Transverse colon (tissue), 4 donors: ENCODE data around the gene RABGAP1. TPM values are rescaled to one million over a fixed set of nuclear protein-coding genes. Genes with fewer than 3 reads are reported as not detected.

ENCODE experiments used
- DNase-seq: peaks from one replicate; pipeline ENCODE4 v3.0.0-alpha.2; 2019
- H3K27ac ChIP-seq, 4 donors: fragments of 200-600 bp; sonication (generic); 2 replicates each; pipeline ENCODE4 v1.5.1; 2016 to 2018; ENCODE audit warnings: inconsistent platforms in 4 of 4
- H3K27me3 ChIP-seq: fragments of 200-600 bp; sonication (generic); 2 replicates; pipeline ENCODE4 v1.5.1; 2017; ENCODE audit warnings: inconsistent platforms
- H3K36me3 ChIP-seq, 4 donors: fragments of 200-600 bp; sonication (generic); 2 replicates each; pipeline ENCODE4 v1.5.1; 2017 to 2019; ENCODE audit warnings: inconsistent platforms in 4 of 4
- H3K4me1 ChIP-seq, 4 donors: fragments of 200-600 bp; sonication (generic); 2 replicates each; pipeline ENCODE4 v1.5.1; 2017 to 2020; ENCODE audit warnings: inconsistent platforms in 4 of 4
- H3K4me3 ChIP-seq, 4 donors: fragments of 200-600 bp; sonication (generic); 1 replicate in 1 of 4; 2 replicates in 3 of 4; pipeline versions ENCODE4 v1.5.1 to v1.6.1; 2017 to 2019; ENCODE audit warnings: inconsistent platforms in 4 of 4
- H3K9me3 ChIP-seq, 2 donors: fragments of 200-600 bp; sonication (generic); 2 replicates each; pipeline ENCODE4 v1.5.1; 2017 to 2019; ENCODE audit warnings: inconsistent platforms in 2 of 2
- EP300 ChIP-seq: sonication (generic); formaldehyde crosslinking; IDR thresholded peaks from one replicate; pipeline ENCODE4 v1.6.1; 2017; ENCODE audit warnings: antibody characterized with exemption, low read depth
- POLR2A ChIP-seq: fragments of 450-650 bp; IDR thresholded peaks from one replicate; pipeline ENCODE4 v1.6.1; 2016; ENCODE audit warnings: antibody characterized with exemption, mild to moderate bottlenecking, moderate library complexity
- POLR2AphosphoS5 ChIP-seq, 3 donors: sonication (generic); formaldehyde crosslinking; IDR thresholded peaks; one replicate each; pipeline ENCODE4 v1.6.1; 2016; ENCODE audit warnings: antibody characterized with exemption in 3 of 3
- WGBS, 2 donors: methylation state at CpG; one replicate each; pipeline ENCODE4 v1.1.5; 2018; ENCODE audit warnings: low coverage in 1 of 2; 5-methylcytosine and 5-hydroxymethylcytosine counted together
- in situ Hi-C, 4 donors: fragments of 200-750 bp; cut with MboI; loops; one replicate each; pipeline versions ENCODE4 v1.15.0 to v1.15.1; 2017; ENCODE audit warnings: low sequenced_read_pairs in 3 of 4, low pct_ligation_motif_present in 1 of 4, low pct_unique_long_range_greater_than_20kb in 1 of 4
- intact Hi-C: fragments of 100-400 bp; cut with DNase I; formaldehyde crosslinking; loops from one replicate; pipeline ENCODE4 v1.15.1; 2023; ENCODE audit warnings: low total_unique reads
- total RNA-seq, 4 donors: library from RNA; depleted of rRNA; stranded (reverse); fragments of >200 nt; gene quantifications; one replicate each; pipeline ENCODE4 v1.1.0, GENCODE V29; 2016
- TF ChIP-seq, protein P1 (sequence below), 5 experiments: fragments of 200-600 bp in 3 of 5; fragments of 450-650 bp in 2 of 5; sonication (generic) in 3 of 5; IDR thresholded peaks; 1 replicate in 2 of 5; 2 replicates in 3 of 5; pipeline ENCODE4 v1.5.1; 2016 to 2017; ENCODE audit warnings: antibody characterized with exemption in 5 of 5, inconsistent platforms in 3 of 5, mild to moderate bottlenecking in 2 of 5, moderate library complexity in 1 of 5

Gene RABGAP1
- total RNA-seq, 4 donors from 2014 or later: 56.1 to 114 (median 88.9) TPM

DNA sequence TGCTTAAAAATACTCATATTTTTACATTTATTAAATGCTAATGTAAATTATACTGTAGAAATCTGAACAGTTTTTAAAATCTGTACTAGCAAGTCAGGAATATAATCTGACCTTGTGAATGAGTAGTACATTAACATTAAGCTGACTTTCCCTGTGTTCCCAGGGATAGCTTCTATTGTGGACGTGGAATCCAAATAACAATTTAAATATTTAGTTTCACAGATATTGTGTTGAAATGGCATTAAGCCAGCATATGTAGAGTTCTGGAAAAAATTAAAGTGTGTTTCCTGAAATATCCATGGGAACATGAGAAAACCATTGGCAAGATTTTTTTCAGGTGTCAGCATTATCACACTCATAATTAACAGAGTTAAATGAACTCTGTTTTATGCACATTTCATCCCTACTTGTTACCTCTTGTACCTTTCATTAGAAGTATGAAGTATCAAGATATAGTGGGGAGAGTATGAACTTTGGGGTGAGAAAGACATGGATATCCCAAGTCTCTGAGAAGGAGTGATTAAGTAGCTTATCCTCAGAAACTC is 5.7 kb downstream of the RABGAP1 start:
- Histone ChIP-seq H3K9me3 (no peaks in the 10 kb centered on the region), H3K4me1 (peaks cover 41 to 98% (median 60%) of the 10 kb centered on the region in 4 donors), H3K27ac (peak overlapping the region; percentile 52 to 78 (median 66)), H3K4me3 (no peak overlapping the region), H3K36me3 (no peaks in the 10 kb centered on the region), H3K27me3 (no peaks in the 10 kb centered on the region)
- no peak for TF ChIP-seq EP300
- no peak for TF ChIP-seq POLR2A
- TF ChIP-seq, protein P1, sequence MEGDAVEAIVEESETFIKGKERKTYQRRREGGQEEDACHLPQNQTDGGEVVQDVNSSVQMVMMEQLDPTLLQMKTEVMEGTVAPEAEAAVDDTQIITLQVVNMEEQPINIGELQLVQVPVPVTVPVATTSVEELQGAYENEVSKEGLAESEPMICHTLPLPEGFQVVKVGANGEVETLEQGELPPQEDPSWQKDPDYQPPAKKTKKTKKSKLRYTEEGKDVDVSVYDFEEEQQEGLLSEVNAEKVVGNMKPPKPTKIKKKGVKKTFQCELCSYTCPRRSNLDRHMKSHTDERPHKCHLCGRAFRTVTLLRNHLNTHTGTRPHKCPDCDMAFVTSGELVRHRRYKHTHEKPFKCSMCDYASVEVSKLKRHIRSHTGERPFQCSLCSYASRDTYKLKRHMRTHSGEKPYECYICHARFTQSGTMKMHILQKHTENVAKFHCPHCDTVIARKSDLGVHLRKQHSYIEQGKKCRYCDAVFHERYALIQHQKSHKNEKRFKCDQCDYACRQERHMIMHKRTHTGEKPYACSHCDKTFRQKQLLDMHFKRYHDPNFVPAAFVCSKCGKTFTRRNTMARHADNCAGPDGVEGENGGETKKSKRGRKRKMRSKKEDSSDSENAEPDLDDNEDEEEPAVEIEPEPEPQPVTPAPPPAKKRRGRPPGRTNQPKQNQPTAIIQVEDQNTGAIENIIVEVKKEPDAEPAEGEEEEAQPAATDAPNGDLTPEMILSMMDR (IDR thresholded peaks at IDR 0.05): no peak
- TF ChIP-seq POLR2AphosphoS5 (IDR thresholded peaks at IDR 0.05): no peak
- 50 to 59% methylated on average over 1 of the region's 1 CpG for WGBS, 2 donors
- intact Hi-C loops (no loop called here), in situ Hi-C loops (no loop called here)
- DNase-seq: no peak

DNA sequence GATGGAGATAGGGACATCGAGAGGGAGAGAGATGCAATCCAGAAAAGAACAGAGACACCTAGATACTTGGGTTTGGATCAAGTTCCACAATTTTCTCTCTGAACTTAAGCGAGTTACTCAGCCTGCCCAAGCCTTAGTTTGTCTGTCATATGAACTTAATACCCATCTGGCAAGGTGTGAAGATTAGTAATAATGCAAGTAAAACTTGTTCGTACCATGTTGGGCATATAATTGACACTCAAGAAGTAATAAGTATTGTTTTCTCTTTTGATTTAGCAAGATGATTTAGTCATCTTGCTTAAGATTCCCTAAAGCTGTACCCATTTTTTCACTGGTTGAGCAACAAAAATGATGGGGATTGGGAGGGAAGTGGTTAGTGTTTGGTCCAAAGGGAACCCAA is 7.5 kb downstream of the RABGAP1 start:
- no peak for DNase-seq
- WGBS, 2 donors: 52% methylated on average over 3 of the region's 3 CpGs; no CpG with 5 or more reads in 1 of the 2 donors
- Histone ChIP-seq H3K27me3 (no peaks in the 10 kb centered on the region), H3K9me3 (no peaks in the 10 kb centered on the region), H3K4me1 (peaks cover 33 to 87% (median 48%) of the 10 kb centered on the region in 4 donors), H3K4me3 (no peak overlapping the region), H3K36me3 (no peaks in the 10 kb centered on the region), H3K27ac (peak overlapping the region; percentile 45 to 70 (median 64))
- intact Hi-C loops: no loop called here
- in situ Hi-C loops: no loop called here
- TF ChIP-seq EP300 (no peak), POLR2A (no peak), POLR2AphosphoS5 (IDR thresholded peaks at IDR 0.05) (no peak)
- TF ChIP-seq, protein P1 (IDR thresholded peaks at IDR 0.05): no peak

DNA sequence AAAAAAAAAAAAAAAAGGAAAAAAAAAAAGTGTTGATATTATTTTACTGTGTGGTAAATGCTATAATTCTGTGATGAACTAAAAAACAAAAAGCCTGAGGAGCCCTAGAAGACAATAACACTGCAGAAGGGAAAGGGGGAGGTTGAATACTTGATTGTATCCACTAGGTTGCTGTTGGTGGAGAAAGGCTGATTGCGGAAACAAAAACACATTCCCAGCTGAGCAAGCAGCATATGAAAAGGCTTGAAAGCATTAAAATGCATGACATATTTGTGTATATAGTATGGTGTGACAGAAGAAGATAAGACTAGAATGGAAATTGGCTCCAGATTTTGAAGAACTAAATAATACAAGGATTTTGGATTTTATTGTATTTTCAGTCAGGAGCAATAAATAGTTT is 8.9 kb downstream of the RABGAP1 start:
- WGBS, 2 donors: 75 to 88% methylated on average over 1 of the region's 1 CpG
- in situ Hi-C loops: no loop called here
- no peak for DNase-seq
- no peak for TF ChIP-seq POLR2A
- TF ChIP-seq, protein P1 (IDR thresholded peaks at IDR 0.05): no peak
- TF ChIP-seq EP300: no peak
- no peak for TF ChIP-seq POLR2AphosphoS5 (IDR thresholded peaks at IDR 0.05)
- no peak overlapping the region for H3K4me3 ChIP-seq
- H3K27ac ChIP-seq: no peak overlapping the region
- peaks cover 38 to 87% (median 58%) of the 10 kb centered on the region in 4 donors for H3K4me1 ChIP-seq
- no peaks in the 10 kb centered on the region for H3K27me3 ChIP-seq
- H3K9me3 ChIP-seq: no peaks in the 10 kb centered on the region
- intact Hi-C loops: no loop called here
- H3K36me3 ChIP-seq: no peaks in the 10 kb centered on the region

DNA sequence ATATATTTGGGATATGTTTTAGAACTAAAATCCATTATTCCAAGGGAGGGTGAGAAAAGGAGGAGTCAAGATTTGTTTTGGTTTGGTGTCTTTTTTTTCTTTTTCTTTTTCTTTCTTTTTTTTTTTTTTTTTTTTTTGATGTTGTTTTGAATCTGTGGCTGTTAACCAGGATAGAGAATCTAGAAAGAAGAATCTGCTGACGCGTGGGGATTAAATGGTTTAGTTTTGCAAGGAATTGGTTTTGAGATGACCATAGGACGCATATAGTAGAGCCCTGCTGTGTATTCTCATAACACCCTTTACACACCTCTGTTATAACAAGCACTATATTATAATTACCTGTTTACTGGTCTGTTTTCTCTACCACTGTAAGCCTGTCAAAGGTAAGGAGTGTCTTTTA is 9.4 kb downstream of the RABGAP1 start:
- no peak overlapping the region for H3K4me3 ChIP-seq
- peaks cover 40 to 87% (median 57%) of the 10 kb centered on the region in 4 donors for H3K4me1 ChIP-seq
- 79 to 93% methylated on average over 2 to 3 of the region's 3 CpGs for WGBS, 2 donors
- no peaks in the 10 kb centered on the region for H3K36me3 ChIP-seq
- in situ Hi-C loops: no loop called here
- no peak for TF ChIP-seq POLR2AphosphoS5 (IDR thresholded peaks at IDR 0.05)
- no peak for TF ChIP-seq POLR2A
- TF ChIP-seq, protein P1 (IDR thresholded peaks at IDR 0.05): no peak
- TF ChIP-seq EP300: no peak
- intact Hi-C loops: no loop called here
- peak overlapping the region in 1 of 4 donors; percentile 6 for H3K27ac ChIP-seq
- H3K9me3 ChIP-seq: no peaks in the 10 kb centered on the region
- H3K27me3 ChIP-seq: no peaks in the 10 kb centered on the region
- no peak for DNase-seq
